NCI-H82 treated with DMSO at 0.1 percent for 48 hours (cell line): ENCODE data around the gene MCAT.

ENCODE experiments used
- DNase-seq: peaks from one replicate; lab custom pipeline; 2025; ENCODE audit not compliant: unreplicated experiment; lab: John Stamatoyannopoulos, UW

The MCAT gene

DNA sequence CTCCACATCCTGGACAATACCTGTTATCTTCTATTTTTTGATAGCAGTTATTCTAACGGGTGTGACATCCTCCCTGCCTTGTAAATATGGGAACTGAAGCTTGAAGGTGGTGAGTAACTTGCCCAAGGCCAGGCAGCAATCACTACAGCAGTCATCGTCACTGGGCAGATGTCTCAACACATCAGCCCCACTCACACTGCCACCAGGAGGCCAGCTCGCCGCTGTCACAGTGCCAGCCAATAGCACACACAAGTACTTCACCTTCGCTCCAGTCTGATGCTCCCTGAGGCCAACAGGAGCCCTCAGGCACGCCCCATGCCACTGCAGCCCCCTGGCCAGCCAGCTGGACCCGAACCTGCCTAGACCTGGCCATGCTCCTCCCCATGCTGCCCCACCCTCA lies 49.1 kb downstream of the MCAT start:
- no peak for DNase-seq

DNA sequence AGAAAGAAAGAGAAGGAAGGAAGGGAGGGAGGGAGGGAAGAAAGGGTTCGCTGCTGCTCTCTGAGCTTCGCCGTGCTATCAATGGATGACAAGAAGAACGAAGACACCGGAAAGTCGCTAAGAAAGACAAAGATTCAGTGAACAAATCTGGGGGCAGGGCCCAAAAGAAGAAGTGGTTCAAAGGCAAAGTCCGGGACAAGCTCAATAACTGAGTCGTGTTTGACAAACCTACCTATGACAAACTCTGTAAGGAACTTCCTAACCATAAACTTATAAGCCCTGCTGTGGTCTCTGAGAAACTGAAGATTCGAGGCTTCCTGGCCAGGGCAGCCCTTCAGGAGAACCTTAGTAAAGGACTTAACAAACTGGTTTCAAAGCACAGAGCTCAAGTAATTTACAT lies 51.1 kb downstream of the MCAT start:
- no peak for DNase-seq

DNA sequence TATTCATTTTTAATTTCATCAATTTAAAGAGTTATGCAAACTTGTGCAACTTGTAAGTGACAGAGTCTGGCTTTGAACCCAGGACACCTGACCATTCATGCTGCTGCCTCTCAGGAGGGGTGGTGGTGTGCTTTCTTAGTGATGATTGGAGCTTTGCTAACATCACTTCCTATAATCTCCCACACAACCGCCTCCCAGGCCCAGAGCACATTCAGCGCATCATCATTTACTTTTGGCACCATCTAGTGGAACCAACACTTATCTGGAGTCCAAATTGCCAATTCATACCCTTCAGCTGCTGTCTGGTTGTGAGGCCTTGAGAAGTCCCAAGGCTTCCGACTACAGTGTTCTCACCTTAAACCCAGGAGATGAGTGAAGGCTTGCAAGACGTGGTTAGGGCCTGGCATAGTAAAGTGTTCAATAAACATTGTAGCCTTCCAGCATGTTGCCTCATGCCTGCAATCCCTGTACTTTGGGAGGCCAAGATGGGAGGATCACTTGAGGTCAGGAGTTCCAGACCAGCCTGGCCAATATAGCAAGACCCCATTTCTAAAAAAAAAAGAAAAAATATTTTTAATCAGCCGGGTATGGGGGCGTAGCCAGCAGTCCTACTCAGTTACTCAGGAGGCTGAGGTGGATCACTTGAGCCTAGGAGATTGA lies 52.9 kb downstream of the MCAT start:
- DNase-seq = peak; percentile 54

DNA sequence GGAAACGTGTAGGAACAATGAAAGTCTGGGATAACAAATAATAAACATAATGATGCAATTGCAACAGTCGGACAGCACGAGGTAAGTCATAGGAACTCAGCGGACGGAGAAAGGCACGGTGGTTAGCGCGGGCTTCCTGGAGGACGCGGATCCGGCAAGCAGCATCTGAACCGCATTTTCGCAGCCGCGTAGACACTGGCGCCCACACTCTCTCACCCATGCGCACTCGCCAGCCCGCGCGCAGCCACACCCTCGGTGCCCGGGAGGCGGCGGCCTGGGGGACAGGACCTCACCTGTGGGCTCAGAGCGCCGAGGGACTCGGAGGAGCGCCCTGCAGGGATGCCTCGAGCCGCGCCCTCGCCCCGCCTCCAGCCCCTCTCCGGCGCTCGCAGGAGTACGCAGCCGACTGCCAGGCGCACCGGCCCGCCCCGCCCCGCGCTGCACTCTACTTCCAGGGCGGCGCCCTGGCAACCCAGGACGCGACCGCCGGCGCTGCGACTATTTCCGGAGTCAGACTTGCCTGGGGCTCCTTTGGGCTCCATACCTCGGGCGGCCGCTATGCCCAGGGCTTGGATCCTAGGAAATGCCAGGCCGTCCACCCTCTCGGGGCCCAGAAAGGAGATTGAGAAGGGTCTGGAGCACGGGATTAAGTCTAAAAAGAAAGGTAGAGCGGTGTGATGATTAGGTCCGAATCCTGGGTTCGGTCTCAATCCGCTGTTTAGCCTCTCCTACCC lies 54.0 kb downstream of the MCAT start, which contains the start of gene TTLL1:
TSS of gene TTLL1 (minus strand) at position 408 of the 734 bp plus-strand sequence. CDS start 13,805 bp downstream, outside the sequence.
- DNase-seq = peak; percentile 73

DNA sequence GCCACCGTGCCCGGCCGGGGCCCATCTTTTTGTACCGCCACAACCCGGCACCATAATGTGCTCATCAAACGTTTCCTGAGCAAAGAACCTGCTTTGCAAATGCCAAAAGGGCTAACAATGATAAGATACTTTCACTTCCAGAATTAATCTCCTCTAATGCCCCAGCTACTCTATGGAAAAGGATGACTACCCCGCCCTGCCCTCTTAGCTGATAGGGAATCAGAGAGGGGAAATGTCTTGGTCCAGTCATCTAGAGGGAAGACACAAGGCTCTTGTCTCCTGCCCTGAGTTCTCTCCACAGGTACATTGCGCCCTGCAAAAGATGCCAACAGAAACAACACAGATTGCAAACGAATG lies 54.6 kb downstream of the MCAT start:
- no peak for DNase-seq

DNA sequence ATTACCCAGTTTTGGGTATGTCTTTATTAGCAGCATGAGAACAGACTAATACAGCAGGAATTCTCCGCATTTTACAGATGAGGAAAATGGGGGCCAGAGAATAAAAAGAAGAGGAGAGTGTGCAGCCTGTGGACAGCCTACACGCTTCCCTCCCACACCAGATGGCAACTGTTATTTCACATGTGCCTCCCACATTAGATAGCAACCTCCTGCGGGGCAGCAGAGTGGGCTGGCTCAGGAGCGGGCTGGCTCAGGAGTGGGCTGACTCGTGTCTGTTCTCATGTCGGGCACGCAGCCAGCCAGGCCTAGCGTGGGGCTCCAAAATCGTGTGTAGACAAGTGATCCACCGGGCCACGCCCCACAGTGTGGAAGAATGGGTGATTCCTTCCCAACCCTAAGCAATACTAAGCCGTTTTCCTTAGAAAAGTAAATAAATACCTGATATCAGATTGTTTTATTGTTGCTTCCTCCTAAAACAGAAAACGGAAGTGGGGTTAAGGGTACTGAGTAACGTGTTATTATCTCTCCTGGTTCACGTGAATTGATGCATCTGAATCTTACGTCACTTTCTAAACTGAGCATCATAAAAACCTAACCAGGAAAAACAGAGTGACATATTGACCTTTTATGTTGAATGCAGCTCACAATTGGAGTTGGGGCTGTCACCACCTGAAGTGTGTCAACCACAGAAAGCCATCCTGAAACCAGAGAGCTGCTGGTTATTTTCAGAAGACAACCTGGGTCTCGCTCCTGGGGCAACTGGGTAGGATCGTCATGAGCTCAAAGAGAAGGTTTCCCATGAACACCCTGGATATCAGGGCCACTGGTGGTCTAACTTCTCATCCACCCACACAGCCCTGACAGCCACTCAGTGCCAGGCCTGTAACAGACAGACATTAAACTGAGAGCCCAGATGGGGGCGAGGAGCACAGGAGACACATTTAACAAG lies 57.3 kb downstream of the MCAT start:
- DNase-seq = no peak
